GM21447 (cell line): ENCODE measurements around the gene GALK1.

Experiments
- ATAC-seq: cut with Tn5 transposase; IDR thresholded peaks from one replicate; pipeline ENCODE4 v1.9.1; 2021; ENCODE audit not compliant: unreplicated experiment

GALK1 gene

GRCh38 chr17:75751676-75752404 is 13.2 kb downstream of the GALK1 start:
- ATAC-seq: no peak

DNA sequence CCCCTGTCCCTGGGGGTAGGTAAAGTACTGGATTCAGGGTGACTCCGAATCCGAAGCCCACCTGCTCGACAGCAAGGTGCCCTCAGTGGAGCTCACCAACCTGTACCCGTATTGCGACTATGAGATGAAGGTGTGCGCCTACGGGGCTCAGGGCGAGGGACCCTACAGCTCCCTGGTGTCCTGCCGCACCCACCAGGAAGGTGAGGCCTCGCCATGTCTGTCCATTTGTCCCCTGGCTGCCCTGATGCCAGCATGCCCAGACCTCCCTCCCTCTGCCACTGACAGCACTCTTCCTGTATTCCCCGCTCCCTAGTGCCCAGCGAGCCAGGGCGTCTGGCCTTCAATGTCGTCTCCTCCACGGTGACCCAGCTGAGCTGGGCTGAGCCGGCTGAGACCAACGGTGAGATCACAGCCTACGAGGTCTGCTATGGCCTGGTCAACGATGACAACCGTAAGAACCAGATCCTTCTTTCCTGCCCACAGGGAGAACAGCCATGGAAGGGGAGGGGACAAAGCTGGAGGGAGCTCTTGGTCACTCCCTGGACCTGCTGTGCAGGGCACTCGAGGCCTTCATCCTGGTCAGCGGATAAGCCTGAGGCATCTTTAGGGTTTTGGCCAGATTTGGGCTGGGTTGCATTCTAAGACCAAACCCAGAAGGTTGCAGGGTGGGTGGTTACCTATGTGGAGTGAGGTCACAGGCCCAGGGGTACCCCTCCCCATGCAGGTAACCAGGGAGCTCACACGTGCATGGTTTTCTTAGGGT is 14.2 kb downstream of the GALK1 start:
- ATAC-seq: no peak

- no peak for ATAC-seq
Observed at GRCh38 chr17:75749545-75750389, 15.2 kb downstream of the GALK1 start.

DNA sequence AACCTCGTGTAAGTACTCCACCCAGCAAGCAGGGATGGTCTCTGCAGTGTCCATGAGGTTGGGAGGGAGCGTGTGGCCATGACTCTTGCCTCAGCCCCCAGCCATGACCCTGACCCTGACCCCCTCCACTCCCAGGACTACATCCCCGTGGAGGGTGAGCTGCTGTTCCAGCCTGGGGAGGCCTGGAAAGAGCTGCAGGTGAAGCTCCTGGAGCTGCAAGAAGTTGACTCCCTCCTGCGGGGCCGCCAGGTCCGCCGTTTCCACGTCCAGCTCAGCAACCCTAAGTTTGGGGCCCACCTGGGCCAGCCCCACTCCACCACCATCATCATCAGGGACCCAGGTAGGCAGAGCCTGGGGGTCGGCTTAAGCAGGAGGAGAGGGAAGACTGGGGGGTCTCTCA is 16.3 kb downstream of the GALK1 start:
- ATAC-seq: no peak

DNA sequence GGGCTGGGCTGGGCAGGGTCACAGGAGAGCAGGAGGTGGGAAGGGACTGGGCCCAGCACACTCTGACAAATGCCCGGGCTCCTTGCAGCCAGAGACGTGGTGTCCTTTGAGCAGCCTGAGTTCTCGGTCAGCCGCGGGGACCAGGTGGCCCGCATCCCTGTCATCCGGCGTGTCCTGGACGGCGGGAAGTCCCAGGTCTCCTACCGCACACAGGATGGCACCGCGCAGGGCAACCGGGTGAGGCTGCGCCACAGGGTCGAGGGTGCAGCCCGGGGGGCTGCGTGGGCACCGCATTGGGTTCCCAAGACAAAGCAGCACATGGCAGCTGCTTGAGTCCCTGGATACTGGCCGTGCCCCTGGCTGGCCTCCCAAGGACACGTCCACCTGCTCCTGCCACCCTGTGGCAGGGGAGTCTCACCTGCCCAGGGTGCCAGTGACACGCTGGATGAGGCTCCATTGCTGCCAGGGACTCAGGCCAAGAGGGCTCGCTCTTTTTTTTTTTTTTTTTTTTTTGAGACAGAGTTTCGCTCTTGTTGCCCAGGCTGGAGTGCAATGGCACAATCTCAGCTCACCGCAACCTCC is 21.3 kb downstream of the GALK1 start:
- no peak for ATAC-seq

DNA sequence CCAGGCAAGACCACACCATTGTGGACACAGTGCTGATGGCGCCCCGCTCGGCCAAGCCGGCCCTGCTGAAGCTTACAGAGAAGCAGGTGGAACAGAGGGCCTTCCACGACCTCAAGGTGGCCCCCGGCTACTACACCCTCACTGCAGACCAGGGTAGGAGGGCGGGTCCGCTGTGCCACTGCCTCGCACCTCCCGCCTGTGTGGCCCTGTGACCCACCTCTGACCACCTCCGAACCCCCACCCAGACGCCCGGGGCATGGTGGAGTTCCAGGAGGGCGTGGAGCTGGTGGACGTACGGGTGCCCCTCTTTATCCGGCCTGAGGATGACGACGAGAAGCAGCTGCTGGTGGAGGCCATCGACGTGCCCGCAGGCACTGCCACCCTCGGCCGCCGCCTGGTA is 22.7 kb downstream of the GALK1 start:
- no peak for ATAC-seq

- ATAC-seq: no peak
Observed at GRCh38 chr17:75740631-75741077, 24.3 kb downstream of the GALK1 start.

DNA sequence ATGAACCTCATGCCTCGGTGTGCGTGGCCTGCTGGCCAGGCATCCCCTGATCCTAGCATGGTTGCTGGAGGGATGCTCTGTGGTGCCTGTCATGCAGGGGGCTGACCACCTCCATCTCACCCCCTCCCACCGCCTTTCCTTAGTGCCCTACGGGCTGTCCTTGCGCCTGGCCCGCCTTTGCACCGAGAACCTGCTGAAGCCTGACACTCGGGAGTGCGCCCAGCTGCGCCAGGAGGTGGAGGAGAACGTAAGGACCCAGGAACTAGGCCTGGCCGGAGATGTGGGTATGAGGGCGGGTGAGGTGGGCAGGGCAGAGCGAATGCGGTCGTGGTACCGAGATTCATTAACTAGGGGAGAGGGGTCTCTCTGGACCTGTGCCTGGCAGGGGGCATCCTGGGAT is 24.8 kb downstream of the GALK1 start:
- no peak for ATAC-seq

DNA sequence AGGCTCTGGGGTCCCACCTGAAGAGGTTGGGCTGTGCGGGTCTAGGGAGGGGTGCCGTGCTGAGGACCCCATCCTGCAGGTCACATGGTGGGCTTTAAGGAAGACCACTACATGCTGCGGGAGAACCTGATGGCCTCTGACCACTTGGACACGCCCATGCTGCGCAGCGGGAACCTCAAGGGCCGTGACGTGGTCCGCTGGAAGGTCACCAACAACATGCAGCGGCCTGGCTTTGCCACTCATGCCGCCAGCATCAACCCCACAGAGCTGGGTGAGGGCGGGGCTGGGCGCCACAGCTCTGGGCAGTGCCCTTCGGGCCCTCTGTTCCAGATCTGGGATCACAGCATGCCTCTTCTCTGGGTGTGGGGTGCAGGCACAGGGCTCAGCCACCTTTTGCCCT is 25.2 kb downstream of the GALK1 start:
- ATAC-seq: no peak

DNA sequence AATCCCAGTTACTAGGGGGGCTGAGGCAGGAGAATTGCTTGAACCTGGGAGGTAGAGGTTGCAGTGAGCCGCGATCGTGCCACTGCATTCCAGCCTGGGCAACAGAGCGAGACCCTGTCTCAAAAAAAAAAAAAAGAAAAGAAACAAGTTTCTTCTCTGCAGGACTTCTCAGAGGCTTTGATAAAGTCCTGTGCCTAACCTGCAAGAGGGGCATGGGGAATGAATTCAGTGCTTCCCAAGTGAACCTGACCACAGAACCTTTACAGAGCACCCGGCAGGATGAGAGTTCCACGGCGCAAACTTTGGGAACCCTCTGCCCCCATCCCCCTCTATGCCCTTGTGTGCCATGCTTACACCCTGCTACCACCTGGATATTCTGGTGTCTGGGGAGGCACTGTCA is 25.8 kb downstream of the GALK1 start:
- no peak for ATAC-seq

DNA sequence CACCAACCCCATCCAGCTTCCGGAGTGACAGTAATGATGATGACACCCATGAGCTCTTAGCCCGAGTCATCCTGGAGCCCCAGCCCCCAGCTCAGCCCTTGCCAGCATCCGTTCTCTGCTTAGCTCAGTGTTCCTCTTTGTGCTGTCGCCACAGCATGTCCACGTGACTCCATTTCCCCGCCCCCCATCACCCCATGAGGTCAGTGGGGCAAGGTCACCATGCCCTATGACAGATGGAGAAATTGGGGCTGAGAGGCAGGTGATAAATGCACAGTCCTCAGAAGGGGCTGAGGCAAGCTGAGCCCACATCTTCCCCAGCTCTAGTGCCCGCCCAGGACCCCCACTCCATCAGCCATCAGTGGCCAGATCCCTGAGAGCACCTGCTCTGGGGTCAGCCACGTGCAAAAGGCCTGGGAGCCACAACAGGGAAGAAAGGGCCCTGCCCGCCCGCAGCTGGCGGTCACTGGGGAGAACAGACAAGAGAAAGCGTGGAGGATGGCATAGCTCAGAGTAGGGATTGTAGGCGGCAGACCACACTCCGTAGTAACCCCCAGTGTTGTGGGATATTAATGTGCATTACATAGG is 26.7 kb downstream of the GALK1 start:
- no peak for ATAC-seq

DNA sequence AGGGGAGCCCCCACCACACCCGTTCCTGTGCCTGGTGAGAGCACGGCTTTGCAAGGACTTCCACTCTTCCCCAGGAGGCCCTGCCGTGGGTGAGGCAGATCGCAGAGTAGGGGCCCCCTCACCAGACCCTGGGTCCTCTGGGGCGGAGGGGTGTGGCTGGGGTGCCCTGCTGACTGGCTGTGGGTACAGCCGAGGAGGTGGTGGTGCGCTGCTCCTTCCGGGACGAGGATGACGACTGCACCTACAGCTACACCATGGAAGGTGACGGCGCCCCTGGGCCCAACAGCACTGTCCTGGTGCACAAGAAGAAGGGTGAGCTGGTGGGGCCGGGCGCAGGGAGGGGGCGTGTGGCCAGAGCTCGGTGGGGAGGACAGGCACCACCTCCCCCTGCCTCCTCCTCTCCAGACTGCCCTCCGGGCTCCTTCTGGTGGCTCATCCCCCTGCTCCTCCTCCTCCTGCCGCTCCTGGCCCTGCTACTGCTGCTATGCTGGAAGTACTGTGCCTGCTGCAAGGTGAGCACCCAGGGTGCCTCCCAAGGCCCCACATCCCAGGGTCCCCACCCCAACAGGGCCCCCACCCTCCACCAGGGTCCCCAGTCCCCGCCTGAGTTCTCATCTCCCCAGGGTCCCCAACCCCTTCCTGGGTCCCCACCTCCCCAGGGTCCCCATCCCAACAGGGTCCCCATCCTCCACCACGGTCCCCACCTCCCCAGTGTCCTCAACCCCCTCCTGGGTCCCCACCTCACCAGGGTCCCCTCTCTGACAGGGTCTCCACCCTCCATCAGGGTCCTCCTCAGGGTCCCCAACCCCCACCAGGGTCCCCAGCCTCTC is 27.6 kb downstream of the GALK1 start:
- ATAC-seq: no peak

- no peak for ATAC-seq
Observed at GRCh38 chr17:75736173-75736835, 28.7 kb downstream of the GALK1 start.

GRCh38 chr17:75734674-75735294 is 30.2 kb downstream of the GALK1 start:
- ATAC-seq: no peak

GRCh38 chr17:75733471-75733870 is 31.5 kb downstream of the GALK1 start:
- ATAC-seq: no peak

DNA sequence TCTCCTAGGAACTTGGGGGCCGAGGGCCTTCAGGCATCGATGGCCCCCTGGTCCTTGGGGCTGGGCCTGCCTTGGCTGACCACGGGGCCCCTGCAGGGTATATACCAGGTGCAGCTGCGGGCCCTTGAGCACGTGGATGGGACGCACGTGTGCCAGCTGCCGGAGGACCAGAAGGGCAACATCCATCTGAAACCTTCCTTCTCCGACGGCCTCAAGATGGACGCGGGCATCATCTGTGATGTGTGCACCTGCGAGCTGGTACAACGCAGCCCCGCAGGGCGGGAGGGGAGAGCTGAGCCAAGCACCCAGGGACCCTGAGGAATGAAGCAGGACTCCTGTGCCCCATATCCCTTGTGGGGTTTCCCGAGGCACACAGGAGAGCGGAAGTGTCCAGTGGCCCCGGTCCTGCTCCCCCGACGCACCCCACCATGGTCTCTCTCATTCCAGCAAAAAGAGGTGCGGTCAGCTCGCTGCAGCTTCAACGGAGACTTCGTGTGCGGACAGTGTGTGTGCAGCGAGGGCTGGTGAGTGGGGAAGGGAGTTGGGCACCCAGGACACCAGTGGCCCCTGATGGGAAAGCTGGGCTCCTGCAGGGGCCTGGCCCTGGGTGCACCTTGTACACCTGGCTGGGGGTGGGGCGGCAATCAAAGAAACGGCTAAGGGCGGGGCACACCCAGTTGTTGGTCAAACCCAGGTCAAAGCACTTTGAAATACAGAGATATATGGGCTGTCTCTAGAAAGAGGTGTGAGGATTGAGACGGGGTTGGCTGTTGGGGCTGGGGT is 33.1 kb downstream of the GALK1 start:
- no peak for ATAC-seq

GRCh38 chr17:75731086-75731715 is 33.8 kb downstream of the GALK1 start:
- no peak for ATAC-seq

GRCh38 chr17:75730065-75730464 is 34.9 kb downstream of the GALK1 start:
- ATAC-seq: no peak
